NCI-H2029 treated with DMSO at 0.1 percent for 48 hours (cell line): ENCODE data around the gene PTEN.

ENCODE experiments used
- DNase-seq: peaks from one replicate; lab custom pipeline; 2025; lab: John Stamatoyannopoulos, UW

The PTEN gene

GRCh38 chr10:87978166-87978565, 114.7 kb downstream of the PTEN start:
- no peak for DNase-seq

DNA sequence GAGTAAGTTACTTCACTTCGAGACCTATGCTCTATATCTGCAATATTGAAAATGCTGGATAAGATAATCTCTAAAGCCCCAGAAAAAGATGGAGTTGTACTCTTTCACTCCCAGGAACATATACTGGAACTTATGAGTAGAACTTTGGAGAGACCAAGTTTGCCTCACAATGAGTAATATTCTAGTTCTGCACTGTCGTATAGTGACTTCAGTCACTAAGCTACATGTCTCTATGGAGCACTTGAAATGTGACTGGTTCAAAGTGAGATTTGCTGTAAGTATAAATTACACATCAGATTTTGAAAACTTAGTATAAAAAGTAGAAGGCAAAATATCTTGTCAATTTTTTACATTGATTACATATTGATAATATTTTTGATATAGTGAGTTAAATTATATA, 116.4 kb downstream of the PTEN start:
- no peak for DNase-seq

- DNase-seq = no peak
Measured at GRCh38 chr10:87983716-87984115, 120.3 kb downstream of the PTEN start.

GRCh38 chr10:87987206-87987605, 123.8 kb downstream of the PTEN start:
- no peak for DNase-seq

DNA sequence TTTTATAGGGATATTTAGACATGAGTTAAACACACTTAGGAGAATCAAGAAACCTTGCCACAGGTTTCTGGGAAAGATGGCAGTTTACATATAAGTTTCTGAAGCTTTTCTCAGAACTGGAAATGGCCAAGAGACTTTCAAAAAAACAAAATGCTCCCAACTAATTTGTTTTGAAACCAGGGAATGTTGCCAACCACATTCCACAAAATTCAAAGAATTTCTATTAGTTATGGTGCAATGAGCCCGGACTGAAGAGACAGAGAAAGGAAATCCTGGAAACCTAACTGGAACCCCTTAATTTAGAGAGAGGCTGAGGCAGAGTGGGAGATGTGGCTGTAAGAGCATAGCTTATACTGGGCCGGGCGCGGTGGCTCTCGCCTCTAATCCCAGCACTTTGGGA, 128.5 kb downstream of the PTEN start:
- DNase-seq = no peak

DNA sequence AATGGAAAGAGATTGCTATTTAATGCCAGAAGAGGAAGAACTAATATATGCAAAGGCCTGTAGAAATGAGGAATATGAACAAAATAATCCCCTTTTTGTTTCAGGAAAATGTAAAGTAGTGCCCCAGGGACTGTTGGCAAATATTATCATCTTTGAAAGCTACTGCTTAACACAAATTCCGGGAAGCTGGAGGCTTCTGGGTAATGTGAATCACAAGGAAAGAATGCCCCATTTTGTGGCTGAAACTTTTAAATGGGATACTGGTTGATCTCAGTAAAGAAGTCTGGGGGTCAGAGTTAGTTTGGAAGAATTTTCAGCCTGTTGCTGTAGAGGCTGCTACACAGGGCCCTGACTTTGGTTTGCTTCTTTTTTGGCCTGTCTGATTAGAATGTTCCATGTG, 141.0 kb downstream of the PTEN start:
- DNase-seq = no peak

DNA sequence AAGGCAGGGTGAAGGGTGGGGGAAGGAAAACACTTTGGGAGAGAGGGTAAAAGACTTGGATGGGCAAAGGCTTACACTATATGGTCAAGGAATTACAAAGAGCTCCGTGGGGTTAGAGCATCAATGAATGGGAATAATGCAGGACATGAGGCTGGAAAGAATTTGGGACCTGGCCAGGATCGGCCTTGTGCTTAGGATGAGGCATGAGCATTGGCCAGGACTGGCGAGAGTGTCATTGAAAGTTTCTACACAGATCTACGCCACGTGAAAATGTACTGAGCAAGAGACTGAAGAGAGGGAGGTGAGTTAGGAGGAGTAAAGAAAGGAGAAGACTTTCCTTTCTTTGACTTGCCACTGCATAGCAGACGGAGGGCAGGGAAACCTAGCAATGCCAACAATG, 142.8 kb downstream of the PTEN start:
- DNase-seq = no peak

DNA sequence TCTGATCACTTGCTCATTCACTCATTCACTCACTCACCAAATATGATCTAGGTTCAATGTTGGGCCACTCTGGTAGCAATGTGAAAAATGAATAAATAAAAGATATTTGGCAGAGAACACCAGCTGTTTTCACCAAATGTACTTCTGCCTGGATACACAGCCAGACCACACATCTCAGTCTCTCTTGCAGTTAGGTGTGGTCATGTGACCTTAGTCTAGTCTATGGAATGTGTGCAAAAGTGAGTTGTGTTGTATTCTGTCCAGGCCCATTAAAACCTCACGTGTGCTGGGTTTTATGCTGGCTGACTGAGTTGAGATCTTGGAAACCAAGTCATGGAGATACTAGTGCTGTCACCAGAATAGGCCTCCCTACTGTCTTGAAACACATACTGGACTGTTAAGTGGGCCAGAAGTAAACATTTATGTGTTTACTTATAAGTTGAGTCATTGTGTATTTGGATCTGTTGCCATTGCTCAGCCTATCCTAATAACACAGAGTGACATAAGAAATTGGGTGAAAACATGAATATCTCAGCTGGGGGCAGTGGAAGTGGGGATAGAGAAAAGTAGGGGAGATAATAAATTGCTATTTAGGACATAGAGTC, 145.5 kb downstream of the PTEN start:
- DNase-seq = no peak

GRCh38 chr10:88012641-88013040, 149.2 kb downstream of the PTEN start:
- DNase-seq = no peak

DNA sequence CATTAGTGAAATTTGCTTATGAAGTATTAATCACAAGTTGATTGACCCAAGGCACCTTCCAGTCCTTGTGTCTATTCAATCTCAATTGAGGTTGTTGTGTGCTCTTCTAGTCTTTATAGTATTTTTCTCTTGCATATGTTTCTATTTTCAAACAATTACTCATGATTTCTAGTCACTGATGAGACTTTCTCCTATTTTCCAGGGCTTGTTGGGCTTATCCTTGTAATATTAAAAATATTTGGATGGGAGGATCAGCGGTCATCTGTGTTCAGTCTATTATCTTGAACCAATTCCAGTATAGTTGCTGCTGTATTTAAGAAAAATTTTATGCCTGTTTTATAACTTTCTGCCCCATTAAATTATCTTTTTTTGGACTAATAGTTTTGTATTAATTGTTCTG, 154.4 kb downstream of the PTEN start:
- DNase-seq = no peak

GRCh38 chr10:88019753-88020152, 156.3 kb downstream of the PTEN start:
- no peak for DNase-seq
